Measurements from ENCODE around the gene PSMD7. TPM values are rescaled to one million over a fixed set of nuclear protein-coding genes. Genes with fewer than 3 reads are reported as not detected.

Gene PSMD7
- total RNA-seq, 3 donors from 2014 or later, result 66.3 to 96.7 (median 83.7) TPM

GRCh38 chr16:74305281-74305680 is 8.7 kb downstream of the PSMD7 start:
- TF ChIP-seq CTCF (IDR thresholded peaks at IDR 0.05), result no peak
- no peak for DNase-seq
- no peak for ATAC-seq
- intact Hi-C loops (cut with DNase I, micrococcal nuclease), result loop anchor here in 1 of 2 donors (5.0 kb wide), 1 partner anchor 322 kb away; no protein-coding TSS in a partner anchor
- Histone ChIP-seq H3K36me3 (ENCODE audit: low read depth) (peaks cover 31% of the 10 kb centered on the region), H3K9me3 (no peaks in the 10 kb centered on the region), H3K4me1 (ENCODE audit: low read depth) (no peaks in the 10 kb centered on the region), H3K4me3 (no peak overlapping the region)

DNA sequence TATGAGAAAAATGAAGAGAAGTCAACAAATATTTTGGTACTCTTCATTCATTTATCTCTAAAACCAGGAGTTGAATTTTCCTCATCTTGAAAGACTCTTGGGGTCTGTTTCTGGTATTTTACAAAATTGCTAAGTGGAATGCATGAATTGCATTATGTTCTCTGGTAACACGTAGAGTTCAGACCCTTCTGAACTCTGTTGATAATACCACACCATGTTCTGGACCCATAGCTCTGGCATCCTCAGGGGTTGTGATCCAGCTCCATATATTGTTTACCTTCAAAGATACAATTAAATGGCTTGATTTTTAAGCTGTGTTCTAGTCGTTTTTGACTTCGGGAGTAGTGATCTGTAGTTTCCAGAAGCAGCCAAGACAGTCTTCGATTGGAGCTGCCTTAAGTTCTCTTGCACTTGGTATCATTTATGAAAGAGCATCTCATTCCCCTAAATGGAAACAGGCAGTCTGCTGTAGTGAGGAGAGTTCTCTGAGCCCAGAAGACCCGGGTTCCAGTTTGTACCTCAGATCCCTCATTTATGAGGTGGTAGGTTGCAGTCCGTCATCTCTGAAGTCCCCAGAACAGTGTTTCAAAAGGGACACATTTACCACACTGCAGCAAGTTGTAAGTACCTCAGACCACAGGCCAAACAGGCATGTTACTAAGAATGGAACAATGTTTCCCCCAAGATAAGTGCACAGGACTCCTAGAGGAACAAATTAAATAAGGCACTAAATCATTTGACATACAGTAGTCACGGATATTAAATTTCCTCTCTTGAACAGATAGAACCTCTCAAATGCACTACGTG is 9.6 kb downstream of the PSMD7 start:
- no peak for ATAC-seq
- Histone ChIP-seq H3K4me1 (ENCODE audit: low read depth) (no peaks in the 10 kb centered on the region), H3K4me3 (no peak overlapping the region), H3K9me3 (no peaks in the 10 kb centered on the region), H3K36me3 (ENCODE audit: low read depth) (peaks cover 31% of the 10 kb centered on the region)
- intact Hi-C loops (cut with DNase I, micrococcal nuclease), result loop anchor here in 1 of 2 donors (5.0 kb wide), 1 partner anchor 321 kb away; no protein-coding TSS in a partner anchor
- DNase-seq, result no peak
- TF ChIP-seq CTCF (IDR thresholded peaks at IDR 0.05), result no peak

GRCh38 chr16:74307383-74307782 is 10.8 kb downstream of the PSMD7 start:
- Histone ChIP-seq H3K4me3 (no peak overlapping the region), H3K36me3 (ENCODE audit: low read depth) (peaks cover 30% of the 10 kb centered on the region), H3K4me1 (ENCODE audit: low read depth) (no peaks in the 10 kb centered on the region), H3K9me3 (no peaks in the 10 kb centered on the region)
- no peak for DNase-seq
- no peak for TF ChIP-seq CTCF (IDR thresholded peaks at IDR 0.05)
- intact Hi-C loops (cut with DNase I, micrococcal nuclease), result loop anchor here in 1 of 2 donors (5.0 kb wide), 1 partner anchor 320 kb away; no protein-coding TSS in a partner anchor
- no peak for ATAC-seq

- ATAC-seq, result peak; percentile 75
- Histone ChIP-seq H3K36me3 (ENCODE audit: low read depth) (peaks cover 10% of the 10 kb centered on the region), H3K4me1 (ENCODE audit: low read depth) (no peaks in the 10 kb centered on the region), H3K4me3 (no peak overlapping the region), H3K9me3 (no peaks in the 10 kb centered on the region)
- intact Hi-C loops (cut with DNase I, micrococcal nuclease), result loop anchor here in 1 of 2 donors (5.0 kb wide), 1 partner anchor 317 kb away; no protein-coding TSS in a partner anchor
- peak; percentile 37 for TF ChIP-seq CTCF (IDR thresholded peaks at IDR 0.05)
- DNase-seq, result peak in 1 of 3 donors; percentile 53
Observed at GRCh38 chr16:74309789-74310781, 13.5 kb downstream of the PSMD7 start.

DNA sequence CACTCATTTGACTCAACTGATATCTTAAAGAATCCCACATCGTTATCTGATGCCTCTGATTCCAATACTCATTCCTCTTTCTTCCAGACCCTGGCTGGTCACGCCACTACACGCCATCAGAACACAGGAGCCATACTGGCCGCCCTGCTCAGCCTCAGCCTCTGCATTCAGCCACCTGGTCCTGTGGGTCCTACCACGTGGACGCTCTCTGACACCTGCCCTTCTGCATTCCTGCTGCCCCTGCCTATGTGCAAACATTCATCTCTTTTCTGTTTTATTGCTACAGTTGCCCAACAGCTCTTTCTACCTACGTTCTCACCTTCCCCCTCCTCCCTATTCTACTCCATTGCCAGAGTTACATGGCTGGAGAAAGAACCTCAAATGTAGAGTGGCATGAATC is 18.4 kb downstream of the PSMD7 start:
- TF ChIP-seq CTCF (IDR thresholded peaks at IDR 0.05), result no peak
- Histone ChIP-seq H3K9me3 (no peaks in the 10 kb centered on the region), H3K36me3 (ENCODE audit: low read depth) (no peaks in the 10 kb centered on the region), H3K4me1 (ENCODE audit: low read depth) (no peaks in the 10 kb centered on the region), H3K4me3 (no peak overlapping the region)
- DNase-seq, result no peak
- intact Hi-C loops (cut with DNase I, micrococcal nuclease), result no loop called here
- ATAC-seq, result no peak

Measured in mucosa of descending colon (tissue), 3 donors.